NCI-H2196 (cell line): ENCODE data around the gene CEP162.
"Not testable (repeated sequence)": the region's sequence is repeated elsewhere in the genome, so short reads cannot be mapped to it uniquely, and the experiment has no call there.

Source experiments
- DNase-seq: peaks from one replicate; lab custom pipeline; 2025; ENCODE audit not compliant: unreplicated experiment; lab: John Stamatoyannopoulos, UW

Gene CEP162

GRCh38 chr6:84227044-84227433 is 404 bp downstream of the CEP162 start:
- no peak for DNase-seq

- DNase-seq, result no peak
These were observed 3.2 kb downstream of the CEP162 start for GRCh38 chr6:84224251-84224650.

- DNase-seq, result not testable (repeated sequence)
These were observed 3.8 kb downstream of the CEP162 start for GRCh38 chr6:84223608-84224007.

- no peak for DNase-seq
These were observed 5.0 kb downstream of the CEP162 start for GRCh38 chr6:84222426-84222825.

- peak; percentile 44 for DNase-seq
These were observed 6.5 kb downstream of the CEP162 start for GRCh38 chr6:84220809-84221409.

GRCh38 chr6:84218091-84218490 is 9.4 kb downstream of the CEP162 start:
- DNase-seq, result no peak

GRCh38 chr6:84213217-84213616 is 14.2 kb downstream of the CEP162 start:
- no peak for DNase-seq

GRCh38 chr6:84204011-84204410 is 23.4 kb downstream of the CEP162 start:
- DNase-seq, result no peak

GRCh38 chr6:84199987-84200386 is 27.5 kb downstream of the CEP162 start:
- DNase-seq, result not testable (repeated sequence)

- DNase-seq, result no peak
These were observed 29.7 kb downstream of the CEP162 start for GRCh38 chr6:84197708-84198107.

- DNase-seq, result no peak
These were observed 34.2 kb downstream of the CEP162 start for GRCh38 chr6:84193114-84193708.

- no peak for DNase-seq
These were observed 35.6 kb downstream of the CEP162 start for GRCh38 chr6:84191802-84192201.

- DNase-seq, result not testable (repeated sequence)
These were observed 38.1 kb downstream of the CEP162 start for GRCh38 chr6:84189356-84189755.

- no peak for DNase-seq
These were observed 44.0 kb downstream of the CEP162 start for GRCh38 chr6:84183430-84183829.

GRCh38 chr6:84182001-84182400 is 45.4 kb downstream of the CEP162 start:
- no peak for DNase-seq

GRCh38 chr6:84177241-84177640 is 50.2 kb downstream of the CEP162 start:
- DNase-seq, result no peak

GRCh38 chr6:84172574-84172973 is 54.9 kb downstream of the CEP162 start:
- DNase-seq, result no peak

- no peak for DNase-seq
These were observed 55.4 kb downstream of the CEP162 start for GRCh38 chr6:84172080-84172479.

- no peak for DNase-seq
These were observed 60.0 kb downstream of the CEP162 start for GRCh38 chr6:84167457-84167856.

GRCh38 chr6:84166395-84166794 is 61.0 kb downstream of the CEP162 start:
- peak; percentile 23 for DNase-seq

GRCh38 chr6:84164328-84164727 is 63.1 kb downstream of the CEP162 start:
- not testable (repeated sequence) for DNase-seq

- no peak for DNase-seq
These were observed 66.3 kb downstream of the CEP162 start for GRCh38 chr6:84161190-84161589.

GRCh38 chr6:84156306-84156705 is 71.1 kb downstream of the CEP162 start:
- no peak for DNase-seq
